ENCODE results near the gene DCC.

The DCC gene

GRCh38 chr18:52610451-52611115 lies 270.6 kb downstream of the DCC start:
- DNase-seq: no peak

DNA sequence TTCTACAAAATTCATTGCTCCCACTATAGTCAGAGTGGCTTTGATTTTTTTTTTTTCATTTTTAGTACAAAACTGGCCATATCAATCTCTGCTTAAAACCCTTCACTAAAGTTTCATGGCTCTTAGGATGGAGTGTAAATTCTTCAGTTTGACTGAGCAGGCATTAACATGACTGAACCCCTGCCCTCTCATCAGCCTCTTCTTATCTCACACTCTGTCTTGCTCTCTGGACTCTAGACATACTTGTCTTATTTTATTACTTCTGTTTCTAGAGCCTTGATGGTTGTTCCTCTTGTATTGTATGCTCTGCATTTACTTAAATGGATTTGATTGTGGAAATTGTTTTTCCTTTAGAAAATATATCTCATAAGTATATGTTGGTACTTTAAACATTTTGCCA lies 272.4 kb downstream of the DCC start:
- no peak for DNase-seq

- no peak for DNase-seq
These were observed 275.3 kb downstream of the DCC start for GRCh38 chr18:52615321-52615720.

DNA sequence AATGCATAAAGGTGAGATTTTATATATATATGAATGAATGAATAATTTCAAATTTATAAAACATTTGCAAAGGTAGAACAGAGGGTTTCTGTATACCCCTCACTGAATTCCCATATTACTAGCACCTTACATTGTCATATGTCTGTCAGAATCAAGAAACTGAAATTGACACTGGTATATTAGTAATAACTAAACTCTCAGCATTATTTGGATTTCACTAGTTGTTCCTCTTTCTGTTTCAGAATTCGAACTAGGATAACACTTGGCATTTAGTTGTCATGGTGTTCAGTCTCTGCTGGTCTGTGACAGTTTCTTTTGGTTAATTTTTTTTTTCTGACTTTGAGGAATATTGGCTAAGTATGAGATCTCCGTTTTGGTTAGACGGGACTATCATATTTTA lies 275.9 kb downstream of the DCC start:
- DNase-seq: no peak

DNA sequence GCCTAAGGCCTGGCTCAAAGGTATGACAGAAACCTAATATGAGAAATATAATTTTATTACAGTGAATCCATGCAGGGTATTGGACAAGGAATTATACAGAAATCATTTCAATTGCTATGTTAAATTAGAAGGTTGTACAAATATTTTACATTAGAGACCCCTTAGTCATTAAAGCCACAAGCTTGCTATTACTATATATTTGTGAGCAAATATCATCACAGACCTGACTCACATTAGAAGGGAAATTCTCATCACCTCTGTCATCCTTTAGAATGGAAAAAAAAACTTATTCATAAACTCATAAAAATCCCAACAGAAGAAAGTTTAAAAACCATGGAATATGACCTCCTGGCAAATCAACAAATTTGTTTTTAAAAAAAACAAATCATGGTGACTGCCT lies 277.9 kb downstream of the DCC start:
- DNase-seq: no peak

DNA sequence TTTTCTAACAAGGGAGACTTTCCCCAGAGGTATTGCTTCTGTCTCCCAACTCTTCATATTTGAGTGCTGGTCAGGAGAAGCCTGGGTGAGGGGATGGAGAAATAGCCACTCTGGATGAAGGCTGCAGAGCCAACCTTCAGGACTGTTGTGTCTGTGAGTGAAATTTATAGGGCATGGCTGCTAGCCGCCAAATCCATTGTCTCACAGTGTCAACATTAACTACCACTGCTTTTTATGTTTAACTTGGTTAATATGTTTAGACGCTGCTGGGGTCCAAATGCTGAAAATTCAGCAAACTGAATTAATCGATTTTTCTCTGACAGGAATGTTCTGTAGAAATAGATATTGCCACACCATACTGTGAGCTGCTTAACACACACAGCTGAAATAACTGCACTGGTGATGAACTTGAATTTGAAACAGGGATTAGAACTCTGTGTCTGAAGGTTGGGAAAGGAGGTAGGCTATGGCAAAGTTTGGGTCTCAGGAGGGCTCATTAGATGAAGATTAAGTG lies 281.0 kb downstream of the DCC start:
- DNase-seq: no peak

- no peak for DNase-seq
These were observed 284.7 kb downstream of the DCC start for GRCh38 chr18:52624702-52625101.

DNA sequence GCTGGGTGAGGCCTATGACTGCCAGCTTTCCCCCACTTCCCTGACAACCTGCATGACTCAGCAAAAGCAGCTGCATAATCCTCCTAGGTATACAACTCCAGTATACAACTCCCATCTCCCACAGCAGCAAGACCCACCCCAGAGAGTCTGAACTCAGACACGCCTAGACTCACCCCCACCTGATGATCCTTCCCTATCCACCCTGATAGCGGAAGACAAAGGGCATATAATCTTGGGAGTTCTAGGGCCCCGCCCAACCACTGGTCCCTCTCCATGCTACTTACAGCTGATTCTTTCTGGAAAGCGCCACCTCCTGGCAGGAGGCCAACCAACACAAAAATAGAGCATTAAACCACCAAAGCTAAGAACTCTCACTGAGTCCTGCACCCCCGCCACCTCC lies 296.5 kb downstream of the DCC start:
- no peak for DNase-seq

DNA sequence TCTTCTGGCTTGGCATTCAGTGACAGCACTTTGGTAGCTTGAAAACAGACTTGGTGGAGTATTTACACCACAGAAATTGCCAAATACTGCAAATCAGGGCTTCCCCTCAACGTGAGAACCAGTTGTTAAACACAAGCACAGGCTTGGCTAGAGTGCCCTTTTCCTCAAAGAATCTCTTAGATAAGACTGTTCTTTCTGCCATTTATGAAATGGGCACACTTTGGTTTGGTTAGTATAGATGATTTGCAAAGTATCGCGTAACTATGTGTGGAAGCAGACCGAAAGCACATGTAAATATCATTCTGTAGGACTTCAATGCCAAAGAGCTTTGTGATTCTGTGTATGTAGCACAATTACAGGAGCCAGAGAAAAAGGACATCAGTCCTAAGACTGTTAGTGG lies 308.2 kb downstream of the DCC start:
- no peak for DNase-seq

DNA sequence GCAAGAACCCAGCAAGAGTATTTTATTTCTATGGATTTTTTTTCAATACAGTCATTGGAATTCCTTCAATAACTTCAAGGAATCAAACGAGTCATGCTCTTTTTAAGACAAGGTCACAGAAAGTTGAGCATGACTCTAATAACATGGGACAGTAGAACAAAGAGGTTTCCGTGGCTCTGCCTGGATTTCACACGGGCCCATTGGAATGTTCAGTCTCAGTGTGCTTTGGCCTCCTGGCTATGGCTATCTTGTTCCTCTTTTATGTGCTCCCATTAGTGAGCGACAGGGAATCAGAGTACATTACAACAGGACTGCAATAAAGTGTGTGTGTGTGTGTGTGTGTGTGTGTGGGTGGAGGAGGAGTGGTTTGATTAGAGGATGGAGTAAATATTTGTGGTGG lies 312.4 kb downstream of the DCC start:
- no peak for DNase-seq

GRCh38 chr18:52657043-52657805 lies 317.2 kb downstream of the DCC start:
- DNase-seq: no peak

DNA sequence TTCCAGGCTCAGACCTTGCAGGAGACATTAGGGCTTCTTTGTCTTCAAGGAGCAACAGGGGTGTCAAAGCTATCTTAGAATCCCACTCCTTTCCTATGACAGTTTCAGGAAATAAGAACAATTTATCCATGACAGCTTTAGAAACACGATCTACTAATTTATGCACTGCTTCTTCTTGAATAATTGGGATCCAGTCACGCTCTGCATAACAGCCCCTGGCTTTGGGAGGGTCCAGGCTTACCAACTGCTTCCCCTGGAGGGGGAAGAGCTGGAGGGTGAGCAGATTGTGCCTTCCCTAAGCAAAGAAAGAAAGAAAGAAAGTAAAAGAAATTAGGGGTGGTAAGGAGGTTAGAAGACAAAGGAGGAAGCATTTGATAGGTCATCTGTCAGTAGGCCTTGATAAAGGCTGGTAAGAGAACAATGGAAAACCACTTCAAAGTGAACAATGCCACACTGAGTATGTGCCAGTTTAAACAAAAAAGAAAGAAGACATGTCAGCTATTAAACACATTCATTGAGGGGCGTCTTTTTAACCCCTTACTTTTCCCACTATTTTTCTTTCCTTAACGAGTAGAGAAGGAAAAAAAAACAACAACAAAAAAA lies 327.6 kb downstream of the DCC start:
- DNase-seq: no peak

GRCh38 chr18:52670896-52671295 lies 330.9 kb downstream of the DCC start:
- no peak for DNase-seq

DNA sequence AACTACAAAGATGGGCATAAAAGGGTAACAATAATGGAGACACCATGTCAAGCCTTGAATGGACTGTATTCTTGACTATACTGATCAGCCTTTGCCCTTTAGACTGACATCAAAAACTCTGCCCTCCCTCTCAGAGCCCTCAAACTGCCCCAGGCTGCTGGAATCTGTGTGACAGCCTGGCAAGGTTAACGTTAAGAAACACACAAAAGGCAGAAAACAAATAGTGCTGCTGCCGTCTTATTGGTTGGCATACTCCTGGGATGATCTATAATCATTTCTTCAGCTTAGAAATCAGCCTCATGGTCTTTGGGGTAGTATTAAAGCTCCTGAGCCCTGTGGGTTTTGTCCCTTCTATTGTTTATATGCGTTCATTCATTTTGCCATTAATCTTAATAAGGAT lies 338.0 kb downstream of the DCC start:
- no peak for DNase-seq

GRCh38 chr18:52678551-52678950 lies 338.6 kb downstream of the DCC start:
- no peak for DNase-seq

GRCh38 chr18:52679354-52679753 lies 339.4 kb downstream of the DCC start:
- DNase-seq: no peak

- no peak for DNase-seq
These were observed 342.3 kb downstream of the DCC start for GRCh38 chr18:52682260-52682659.

DNA sequence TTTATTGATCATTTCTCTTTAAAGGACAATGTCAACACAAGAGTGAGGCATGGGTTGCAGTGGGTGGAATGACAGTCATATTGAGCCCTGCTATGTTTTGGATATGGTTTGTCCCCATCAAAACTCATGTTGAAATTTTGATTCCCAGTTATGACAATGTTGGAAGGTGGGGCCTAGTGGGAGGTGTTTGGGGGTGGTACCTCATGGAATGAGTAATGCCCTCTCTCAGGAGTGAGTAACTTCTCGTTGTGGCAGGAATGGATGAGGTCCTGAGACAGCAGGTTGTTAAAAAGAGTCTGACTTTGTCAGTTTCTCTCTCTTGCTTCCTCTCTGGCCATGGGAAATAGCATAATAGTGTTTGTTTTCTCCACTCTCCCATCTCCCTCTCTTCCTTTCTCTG lies 345.3 kb downstream of the DCC start:
- DNase-seq: no peak

DNA sequence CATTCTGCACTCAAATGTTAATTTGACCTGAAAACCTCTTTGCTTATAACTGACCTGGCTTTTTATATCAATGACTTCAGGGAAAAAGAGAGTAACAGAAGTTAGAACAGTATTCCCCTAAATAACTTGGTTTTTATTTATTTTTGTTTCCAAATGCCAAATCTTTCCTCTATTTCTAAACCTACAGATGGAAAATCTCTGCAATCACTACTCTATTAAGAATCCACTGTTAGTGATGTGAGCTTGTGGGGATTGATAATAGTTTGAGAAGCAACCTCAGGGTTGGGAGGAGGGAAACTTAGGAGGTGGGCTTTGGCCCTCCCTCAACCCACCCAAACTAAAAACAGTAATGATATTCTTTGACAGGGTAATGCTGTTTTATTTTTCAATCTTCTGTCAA lies 351.8 kb downstream of the DCC start:
- no peak for DNase-seq

DNA sequence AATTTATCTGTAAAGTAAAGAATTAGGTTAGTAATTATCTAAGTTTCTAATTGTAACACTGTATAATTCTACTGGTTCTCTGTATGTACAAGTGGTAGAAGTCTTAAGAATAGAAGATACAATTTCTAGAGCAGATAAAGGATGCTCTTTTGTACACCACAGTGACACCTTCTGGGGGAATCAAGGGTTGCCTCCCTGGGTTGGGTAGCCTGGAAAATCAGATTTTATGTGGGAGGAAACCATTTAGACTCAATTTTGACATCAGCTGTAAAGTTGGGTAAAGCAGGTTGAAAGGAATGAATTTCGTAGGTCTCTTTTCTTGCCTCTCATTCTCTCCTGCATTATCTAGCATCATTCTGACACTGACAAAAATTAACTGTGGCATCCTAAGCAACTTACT lies 354.8 kb downstream of the DCC start:
- DNase-seq: no peak

DNA sequence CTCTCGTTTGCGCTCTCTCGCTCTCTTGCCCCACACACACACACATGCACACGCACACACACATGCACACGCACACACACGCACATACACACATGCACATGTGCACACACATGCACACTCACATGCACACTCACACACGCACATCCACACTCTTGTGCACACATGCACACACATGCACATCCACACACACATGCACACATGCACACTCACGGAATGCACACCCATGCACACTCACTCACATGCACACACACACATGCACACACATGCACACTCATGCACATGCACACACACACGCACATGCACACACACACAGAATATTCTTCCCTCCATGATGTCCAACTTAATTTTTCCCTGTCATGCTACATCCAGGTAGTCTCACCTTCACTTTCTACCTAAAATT lies 360.1 kb downstream of the DCC start:
- no peak for DNase-seq

DNA sequence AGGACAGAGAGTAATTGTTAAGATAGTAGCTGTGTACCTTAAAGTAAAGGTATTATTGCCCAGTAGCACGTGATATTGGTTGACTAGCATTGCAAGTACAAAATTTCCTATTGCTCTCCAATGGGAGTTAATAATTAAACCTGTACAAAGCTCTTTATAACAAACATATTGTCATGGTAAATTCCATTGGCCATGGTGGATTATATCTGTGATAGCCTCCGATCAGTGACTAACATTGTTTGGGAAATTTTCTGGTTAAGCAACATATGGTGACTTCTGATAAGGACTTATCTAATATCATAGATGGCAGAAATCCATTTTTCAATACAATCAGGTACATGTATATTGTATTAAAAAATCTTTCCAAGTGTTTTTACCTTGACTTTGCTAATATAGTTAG lies 360.8 kb downstream of the DCC start:
- no peak for DNase-seq

- DNase-seq: no peak
These were observed 361.4 kb downstream of the DCC start for GRCh38 chr18:52701219-52701935.

DNA sequence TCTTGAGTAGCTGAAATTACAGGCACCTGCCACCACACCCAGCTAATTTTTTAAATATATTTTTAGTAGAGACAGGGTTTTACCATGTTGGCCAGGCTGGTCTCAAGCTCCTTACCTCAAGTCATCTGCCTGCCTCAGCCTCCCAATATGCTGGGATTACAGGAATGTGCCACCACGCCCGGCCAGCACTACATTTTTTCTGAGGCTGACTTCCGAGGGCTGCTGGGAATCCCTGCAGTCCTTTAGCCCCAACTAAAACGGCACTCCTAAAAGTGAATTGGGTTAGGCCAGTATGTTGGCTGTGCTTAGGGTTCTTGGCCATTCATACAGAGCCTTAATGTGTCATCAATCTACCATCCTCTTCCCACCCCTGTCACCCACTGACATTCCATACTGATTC lies 375.4 kb downstream of the DCC start:
- no peak for DNase-seq

All from NK-92 treated with Interleukin-12 subunit alpha and Interleukin-12 subunit beta, amount 100 ng/mL, for 24 hours (cell line).